H9 (cell line): Measurements from ENCODE around the gene LRRC8A. TPM values are rescaled to one million over a fixed set of nuclear protein-coding genes. Genes with fewer than 3 reads are reported as not detected.

Source experiments
- DNase-seq: peaks from one replicate; pipeline ENCODE4 v3.0.0-alpha.2; 2017
- H2AFZ ChIP-seq: one replicate; pipeline ENCODE4 v1.6.1; 2013; ENCODE audit warnings: mild to moderate bottlenecking, low read length, control low read depth, moderate library complexity
- H2AK5ac ChIP-seq: 2 replicates; pipeline ENCODE4 v1.6.1; 2013; ENCODE audit warnings: low read length, control low read depth, mixed read lengths; ENCODE audit not compliant: insufficient read length
- H2BK120ac ChIP-seq: one replicate; pipeline ENCODE4 v1.6.1; 2013; ENCODE audit warnings: low read depth, mild to moderate bottlenecking, low read length, control low read depth, inconsistent platforms; ENCODE audit not compliant: poor library complexity, severe bottlenecking
- H2BK12ac ChIP-seq: 2 replicates; pipeline ENCODE4 v1.6.1; 2013; ENCODE audit warnings: low read length, control low read depth, mixed read lengths, low read depth; ENCODE audit not compliant: insufficient read length
- H2BK15ac ChIP-seq: 2 replicates; pipeline ENCODE4 v1.6.1; 2013; ENCODE audit warnings: low read depth, low read length, control low read depth
- H2BK20ac ChIP-seq: one replicate; pipeline ENCODE4 v1.6.1; 2013; ENCODE audit warnings: low read depth, mild to moderate bottlenecking, low read length, control low read depth, inconsistent platforms; ENCODE audit not compliant: poor library complexity, severe bottlenecking
- H2BK5ac ChIP-seq: 2 replicates; pipeline ENCODE4 v1.6.1; 2013; ENCODE audit warnings: low read length, control low read depth, mixed read lengths; ENCODE audit not compliant: insufficient read length
- H3K14ac ChIP-seq: 2 replicates; pipeline ENCODE4 v1.6.1; 2013; ENCODE audit warnings: low read length, control low read depth; ENCODE audit not compliant: insufficient read depth
- H3K18ac ChIP-seq: 2 replicates; pipeline ENCODE4 v1.6.1; 2013; ENCODE audit warnings: low read depth, mild to moderate bottlenecking, mixed read lengths, low read length, control low read depth; ENCODE audit not compliant: insufficient read length
- H3K23ac ChIP-seq: 2 replicates; pipeline ENCODE4 v1.6.1; 2013; ENCODE audit warnings: low read length, control low read depth, mixed read lengths, low read depth; ENCODE audit not compliant: insufficient read length
- H3K23me2 ChIP-seq: 2 replicates; pipeline ENCODE4 v1.6.1; 2013; ENCODE audit warnings: low read depth, mild to moderate bottlenecking, mixed read lengths, low read length, control low read depth; ENCODE audit not compliant: insufficient read length, poor library complexity, severe bottlenecking
- H3K27ac ChIP-seq: 2 replicates; pipeline ENCODE4 v1.5.1; 2013; ENCODE audit warnings: low read length, control low read depth, mixed read lengths, low read depth; ENCODE audit not compliant: insufficient read length
- H3K27me3 ChIP-seq: 2 replicates; pipeline ENCODE4 v1.6.1; 2013; ENCODE audit warnings: low read length, control low read depth, inconsistent platforms; ENCODE audit not compliant: insufficient read depth
- H3K4ac ChIP-seq: 2 replicates; pipeline ENCODE4 v1.6.1; 2013; ENCODE audit warnings: low read depth, mild to moderate bottlenecking, control low read depth, inconsistent platforms, low read length, moderate library complexity
- H3K4me1 ChIP-seq: 2 replicates; pipeline ENCODE4 v1.6.1; 2013; ENCODE audit warnings: low read length, control low read depth, inconsistent platforms; ENCODE audit not compliant: insufficient read depth
- H3K4me2 ChIP-seq: 2 replicates; pipeline ENCODE4 v1.6.1; 2013; ENCODE audit warnings: low read length, control low read depth, mixed read lengths; ENCODE audit not compliant: insufficient read length, insufficient read depth
- H3K56ac ChIP-seq: 2 replicates; pipeline ENCODE4 v1.6.1; 2013; ENCODE audit warnings: low read depth, mild to moderate bottlenecking, mixed read lengths, low read length, control low read depth; ENCODE audit not compliant: insufficient read length
- H3K79me1 ChIP-seq: 2 replicates; pipeline ENCODE4 v1.6.1; 2013; ENCODE audit warnings: low read depth, mild to moderate bottlenecking, moderate library complexity, low read length, control low read depth, inconsistent platforms; ENCODE audit not compliant: insufficient read depth, poor library complexity, severe bottlenecking
- H3K79me2 ChIP-seq: 2 replicates; pipeline ENCODE4 v1.6.1; 2013; ENCODE audit warnings: low read length, control low read depth, inconsistent platforms; ENCODE audit not compliant: insufficient read depth
- H3K9ac ChIP-seq: 2 replicates; pipeline ENCODE4 v1.6.1; 2013; ENCODE audit warnings: low read length, control low read depth, mixed read lengths; ENCODE audit not compliant: insufficient read length; ENCODE audit errors: extremely low read depth
- H3K9me3 ChIP-seq: one replicate; pipeline ENCODE4 v1.6.1; 2013; ENCODE audit warnings: low read depth, low read length, inconsistent platforms; ENCODE audit not compliant: control insufficient read depth
- H3T11ph ChIP-seq: one replicate; pipeline ENCODE4 v1.6.1; 2013; ENCODE audit warnings: mild to moderate bottlenecking, low read length, control low read depth, inconsistent platforms
- H4K20me1 ChIP-seq: one replicate; pipeline ENCODE4 v1.6.1; 2013; ENCODE audit not compliant: control insufficient read depth, insufficient read length, insufficient read depth
- H4K5ac ChIP-seq: 2 replicates; pipeline ENCODE4 v1.6.1; 2013; ENCODE audit warnings: low read depth, mild to moderate bottlenecking, mixed read lengths, low read length, control low read depth; ENCODE audit not compliant: insufficient read length
- H4K8ac ChIP-seq: replicated peaks from 2 replicates; pipeline ENCODE4 v1.6.1; 2013; ENCODE audit warnings: low read length, control low read depth, mixed read lengths, low read depth; ENCODE audit not compliant: insufficient read length
- H4K91ac ChIP-seq: 2 replicates; pipeline ENCODE4 v1.6.1; 2013; ENCODE audit warnings: low read depth, mild to moderate bottlenecking, moderate library complexity, mixed read lengths, low read length, control low read depth; ENCODE audit not compliant: insufficient read length
- H3K27ac Mint-ChIP-seq, 3 experiments: 2 replicates in 2 of 3; 3 replicates in 1 of 3; pipeline ENCODE4 v1.8.0; 2020 to 2021; ENCODE audit warnings: mixed read lengths in 3 of 3, mild to moderate bottlenecking in 1 of 3, moderate library complexity in 1 of 3
- H3K27me3 Mint-ChIP-seq: 2 replicates; pipeline ENCODE4 v1.8.0; 2021; ENCODE audit warnings: low read depth, mild to moderate bottlenecking, moderate library complexity, mixed read lengths
- H3K36me3 Mint-ChIP-seq, 3 experiments: 2 replicates in 2 of 3; 3 replicates in 1 of 3; pipeline ENCODE4 v1.8.0; 2020 to 2021; ENCODE audit warnings: low read depth in 3 of 3, mixed read lengths in 3 of 3; ENCODE audit not compliant: insufficient read depth in 1 of 3
- H3K4me1 Mint-ChIP-seq, 2 experiments: 2 replicates each; pipeline ENCODE4 v1.8.0; 2020; ENCODE audit warnings: mixed read lengths in 2 of 2
- H3K4me3 Mint-ChIP-seq, 2 experiments: 2 replicates in 1 of 2; 3 replicates in 1 of 2; pipeline ENCODE4 v1.8.0; 2020 to 2021; ENCODE audit warnings: mild to moderate bottlenecking in 2 of 2, mixed read lengths in 2 of 2, moderate library complexity in 1 of 2
- H3K9me3 Mint-ChIP-seq, 2 experiments: 2 replicates in 1 of 2; 3 replicates in 1 of 2; pipeline ENCODE4 v1.8.0; 2020; ENCODE audit warnings: mild to moderate bottlenecking in 2 of 2, mixed read lengths in 2 of 2, moderate library complexity in 1 of 2
- WGBS: extraction: QIAGEN DNeasy Blood & Tissue Kit; methylation state at CpG from one replicate; pipeline ENCODE4 v1.1.7; 2013; ENCODE audit warnings: missing lambda C conversion rate, low lambda C conversion rate, mixed read lengths; ENCODE audit not compliant: insufficient read length; ENCODE audit errors: extremely low coverage; 5-methylcytosine and 5-hydroxymethylcytosine counted together
- total RNA-seq: library from RNA; stranded (reverse); gene quantifications from 2 replicates; pipeline ENCODE4 v1.2.1, GENCODE V29; 2021
- TF ChIP-seq, protein P1 (sequence below): fragments of 200-600 bp; sonication (generic); conservative IDR thresholded peaks from 3 replicates; pipeline ENCODE4 v1.8.0; 2021; ENCODE audit warnings: antibody characterized with exemption, mild to moderate bottlenecking

Gene LRRC8A
- total RNA-seq, 1 experiment from 2014 or later, result 76.0 TPM

DNA sequence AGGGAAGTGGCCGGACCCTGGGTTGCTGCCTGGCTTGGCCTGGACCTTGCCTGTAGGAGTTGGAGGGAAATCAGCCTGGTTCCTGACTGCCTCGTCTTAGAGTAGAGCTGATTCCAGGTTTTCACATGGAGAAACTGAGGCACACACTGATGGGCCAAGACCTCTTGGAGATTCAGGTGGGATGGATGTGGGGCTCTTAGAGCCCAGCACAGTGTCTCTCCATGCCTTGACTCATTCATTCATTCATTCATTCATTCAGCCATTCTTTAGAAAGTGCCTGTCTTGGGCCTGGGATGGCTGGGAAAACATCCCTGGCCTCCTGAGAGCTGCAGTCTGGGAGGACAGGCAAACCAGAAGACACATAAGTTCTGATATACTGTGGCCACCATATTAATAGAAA lies 2.2 kb downstream of the LRRC8A start:
- H3K4me1 Mint-ChIP-seq, result peaks cover 48 to 50% of the 10 kb centered on the region in 2 experiments
- Histone ChIP-seq H2BK5ac (no peak overlapping the region), H2BK20ac (no peak overlapping the region), H3K56ac (no peak overlapping the region), H3K9ac (no peak overlapping the region), H3K9me3 (no peaks in the 10 kb centered on the region), H2AK5ac (no peak overlapping the region), H4K91ac (no peak overlapping the region), H3K23ac (no peak overlapping the region), H3K14ac (no peak overlapping the region), H4K20me1 (no peaks in the 10 kb centered on the region), H3T11ph (no peak overlapping the region), H3K4me2 (no peak overlapping the region), H2BK120ac (no peak overlapping the region), H4K5ac (no peak overlapping the region), H2AFZ (no peak overlapping the region), H3K18ac (no peak overlapping the region), H4K8ac (no peak overlapping the region), H3K4ac (no peak overlapping the region), H3K79me2 (peaks cover 32% of the 10 kb centered on the region; the same call in 1 of the 2 replicates), H3K27ac (no peak overlapping the region), H2BK12ac (no peak overlapping the region), H3K79me1 (peaks cover 4% of the 10 kb centered on the region), H3K4me1 (peaks cover 11% of the 10 kb centered on the region; the same call in 1 of the 2 replicates), H3K27me3 (no peaks in the 10 kb centered on the region), H3K23me2 (peaks cover 11% of the 10 kb centered on the region), H2BK15ac (no peak overlapping the region)
- H3K36me3 Mint-ChIP-seq, result peaks cover 28 to 54% (median 32%) of the 10 kb centered on the region in 3 experiments
- WGBS, result no CpG with 5 or more reads among the region's 2 CpGs
- TF ChIP-seq, protein P1, sequence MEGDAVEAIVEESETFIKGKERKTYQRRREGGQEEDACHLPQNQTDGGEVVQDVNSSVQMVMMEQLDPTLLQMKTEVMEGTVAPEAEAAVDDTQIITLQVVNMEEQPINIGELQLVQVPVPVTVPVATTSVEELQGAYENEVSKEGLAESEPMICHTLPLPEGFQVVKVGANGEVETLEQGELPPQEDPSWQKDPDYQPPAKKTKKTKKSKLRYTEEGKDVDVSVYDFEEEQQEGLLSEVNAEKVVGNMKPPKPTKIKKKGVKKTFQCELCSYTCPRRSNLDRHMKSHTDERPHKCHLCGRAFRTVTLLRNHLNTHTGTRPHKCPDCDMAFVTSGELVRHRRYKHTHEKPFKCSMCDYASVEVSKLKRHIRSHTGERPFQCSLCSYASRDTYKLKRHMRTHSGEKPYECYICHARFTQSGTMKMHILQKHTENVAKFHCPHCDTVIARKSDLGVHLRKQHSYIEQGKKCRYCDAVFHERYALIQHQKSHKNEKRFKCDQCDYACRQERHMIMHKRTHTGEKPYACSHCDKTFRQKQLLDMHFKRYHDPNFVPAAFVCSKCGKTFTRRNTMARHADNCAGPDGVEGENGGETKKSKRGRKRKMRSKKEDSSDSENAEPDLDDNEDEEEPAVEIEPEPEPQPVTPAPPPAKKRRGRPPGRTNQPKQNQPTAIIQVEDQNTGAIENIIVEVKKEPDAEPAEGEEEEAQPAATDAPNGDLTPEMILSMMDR, result no peak
- H3K27me3 Mint-ChIP-seq, result peaks cover 2% of the 10 kb centered on the region; the same call in 1 of the 2 replicates
- H3K27ac Mint-ChIP-seq, result no peak overlapping the region; a peak in 1 of 7 replicates
- DNase-seq, result no peak
- peak overlapping the region; percentile 95 to 99 for H3K4me3 Mint-ChIP-seq
- no peaks in the 10 kb centered on the region for H3K9me3 Mint-ChIP-seq
